HCT116 (cell line): ENCODE data around the gene NKTR. TPM values are rescaled to one million over a fixed set of nuclear protein-coding genes. Genes with fewer than 3 reads are reported as not detected.
A peak's percentile ranks its signal among the peaks of the same experiment; 100 is the strongest.

Experiments
- ATAC-seq: fragments of 200-7000 bp; cut with Tn5 transposase; 2 replicates; pipeline ENCODE4 v1.9.1; 2020; ENCODE audit warnings: mild to moderate bottlenecking, moderate library complexity
- BruUV-seq: library from RNA; stranded (reverse); fragments of 400-500 nt; replicated peaks from 2 replicates; lab custom pipeline; 2021; lab: Mats Ljungman, UMichigan
- CTCF ChIA-PET: fragments of 300-600 bp; sonication (Branson Sonifier 250); formaldehyde crosslinking; loops from one replicate; lab custom pipeline; 2021; ENCODE audit warnings: antibody characterized with exemption; lab: Charles Lee
- POLR2A ChIA-PET: fragments of 300-600, 350-600 bp; sonication (Branson Sonifier 250); formaldehyde crosslinking; loops from one replicate; lab custom pipeline; 2021; ENCODE audit warnings: antibody characterized with exemption; lab: Charles Lee
- RAD21 ChIA-PET, 2 experiments: fragments of 300-600 bp; sonication (Branson Sonifier 250); formaldehyde crosslinking; loops; one replicate each; lab custom pipeline; 2023; ENCODE audit warnings: low total read pairs in 2 of 2; ENCODE audit not compliant: uncharacterized antibody in 2 of 2, unreplicated experiment in 2 of 2, low non-redundant PET in 1 of 2; lab: Charles Lee
- DNase-seq: peaks from one replicate; pipeline ENCODE4 v3.0.0-alpha.2; 2010; ENCODE audit warnings: low read depth, low spot score
- H2AFZ ChIP-seq: fragments of 200-600 bp; shearing (Covaris generic), sonication (generic); 2 replicates; pipeline ENCODE4 v1.6.1; 2017; ENCODE audit warnings: low read depth, mixed run types, mixed read lengths, antibody characterized with exemption, low read length; ENCODE audit not compliant: poor library complexity, severe bottlenecking
- H3K27ac ChIP-seq: 2 replicates; pipeline ENCODE4 v1.5.1; 2012; ENCODE audit warnings: low read depth, low read length
- H3K27me3 ChIP-seq: fragments of 200-600 bp; sonication (generic); 2 replicates; pipeline ENCODE4 v1.6.1; 2016; ENCODE audit warnings: mixed run types, low read length, mixed read lengths; ENCODE audit not compliant: insufficient read depth
- H3K36me3 ChIP-seq, 2 experiments: fragments of 200-500 bp in 1 of 2; fragments of 200-600 bp in 1 of 2; sonication (Bioruptor generic) in 1 of 2; sonication (generic) in 1 of 2; 2 replicates each; pipeline versions ENCODE4 v1.5.1 to v1.6.1; 2014 to 2016; ENCODE audit warnings: low read length in 2 of 2, inconsistent platforms in 1 of 2, mixed read lengths in 1 of 2, mixed run types in 1 of 2; ENCODE audit not compliant: insufficient read depth in 2 of 2, control insufficient read depth in 1 of 2
- H3K4me1 ChIP-seq, 2 experiments: fragments of 200-600 bp in 1 of 2; sonication (generic) in 1 of 2; 2 replicates each; pipeline versions ENCODE4 v1.5.1 to v1.6.1; 2012 to 2017; ENCODE audit warnings: low read length in 2 of 2, inconsistent platforms in 1 of 2, mild to moderate bottlenecking in 1 of 2, mixed read lengths in 1 of 2, mixed run types in 1 of 2, moderate library complexity in 1 of 2; ENCODE audit not compliant: insufficient read depth in 2 of 2, control insufficient read depth in 1 of 2
- H3K4me2 ChIP-seq: fragments of 200-600 bp; sonication (generic); 2 replicates; pipeline ENCODE4 v1.6.1; 2017; ENCODE audit warnings: mixed run types, low read length, mixed read lengths
- H3K4me3 ChIP-seq, 2 experiments: fragments of 200-600 bp in 1 of 2; sonication (generic) in 1 of 2; replicated peaks in 1 of 2; 2 replicates each; pipeline ENCODE4 v1.5.1; 2011 to 2016; ENCODE audit warnings: low read length in 2 of 2, control low read depth in 1 of 2, low read depth in 1 of 2, mild to moderate bottlenecking in 1 of 2, mixed read lengths in 1 of 2, mixed run types in 1 of 2
- H3K79me2 ChIP-seq: fragments of 200-600 bp; sonication (generic); 2 replicates; pipeline ENCODE4 v1.6.1; 2017; ENCODE audit warnings: mild to moderate bottlenecking, mixed run types, low read length, moderate library complexity, mixed read lengths; ENCODE audit not compliant: insufficient read depth
- H3K9ac ChIP-seq: fragments of 200-600 bp; sonication (generic); 2 replicates; pipeline ENCODE4 v1.6.1; 2016; ENCODE audit warnings: low read length, mixed read lengths
- H3K9me2 ChIP-seq: fragments of 200-600 bp; sonication (generic), shearing (Covaris generic); 2 replicates; pipeline ENCODE4 v1.6.1; 2017; ENCODE audit warnings: mixed run types, mild to moderate bottlenecking, moderate library complexity; ENCODE audit not compliant: insufficient read depth
- H3K9me3 ChIP-seq, 2 experiments: fragments of 200-500 bp in 1 of 2; fragments of 200-600 bp in 1 of 2; sonication (Bioruptor generic) in 1 of 2; sonication (generic) in 1 of 2; 2 replicates each; pipeline ENCODE4 v1.6.1; 2014 to 2017; ENCODE audit warnings: low read length in 2 of 2, mixed read lengths in 2 of 2, inconsistent platforms in 1 of 2, low read depth in 1 of 2, mild to moderate bottlenecking in 1 of 2, mixed run types in 1 of 2, moderate library complexity in 1 of 2; ENCODE audit not compliant: control insufficient read depth in 1 of 2, insufficient read depth in 1 of 2
- H4K20me1 ChIP-seq: fragments of 200-600 bp; sonication (generic), shearing (Covaris generic); 2 replicates; pipeline ENCODE4 v1.6.1; 2017; ENCODE audit warnings: mixed run types, mild to moderate bottlenecking, moderate library complexity; ENCODE audit not compliant: insufficient read depth
- CEBPB ChIP-seq: IDR thresholded peaks from 2 replicates; pipeline ENCODE4 v1.6.1; 2012; ENCODE audit warnings: low read depth
- CTCF ChIP-seq, 3 experiments: fragments of 200-600 bp in 1 of 3; sonication (generic) in 1 of 3; IDR thresholded peaks in 2 of 3; conservative IDR thresholded peaks in 1 of 3; 2 replicates each; pipeline ENCODE4 v1.5.1; 2012 to 2017; ENCODE audit warnings: low read depth in 2 of 3, low read length in 2 of 3, antibody characterized with exemption in 1 of 3, borderline replicate concordance in 1 of 3, control low read depth in 1 of 3, mild to moderate bottlenecking in 1 of 3, mixed read lengths in 1 of 3, mixed run types in 1 of 3, moderate library complexity in 1 of 3; ENCODE audit not compliant: insufficient read depth in 1 of 3
- FOSL1 ChIP-seq: IDR thresholded peaks from 2 replicates; pipeline ENCODE4 v1.6.1; 2012; ENCODE audit warnings: low read depth
- JUND ChIP-seq: IDR thresholded peaks from 2 replicates; pipeline ENCODE4 v1.6.1; 2012
- MAX ChIP-seq: IDR thresholded peaks from 2 replicates; pipeline ENCODE4 v1.6.1; 2012
- RAD21 ChIP-seq: IDR thresholded peaks from 2 replicates; pipeline ENCODE4 v1.6.1; 2012; ENCODE audit warnings: low read depth, mild to moderate bottlenecking
- YY1 ChIP-seq: IDR thresholded peaks from 2 replicates; pipeline ENCODE4 v1.6.1; 2011; ENCODE audit warnings: low read length, low read depth, moderate library complexity, mild to moderate bottlenecking; ENCODE audit not compliant: insufficient replicate concordance; ENCODE audit errors: extremely low read depth
- intact Hi-C: fragments of 100-400 bp; cut with micrococcal nuclease; formaldehyde crosslinking; loops from 2 replicates; pipeline ENCODE4 v1.10.0; 2022
- total RNA-seq: library from RNA; stranded (reverse); gene quantifications from one replicate; pipeline ENCODE4 v1.2.1, GENCODE V29; 2021; ENCODE audit not compliant: unreplicated experiment

Gene NKTR
- total RNA-seq, 1 experiment from 2014 or later: 59.7 TPM

- Histone ChIP-seq H4K20me1 (no peaks in the 10 kb centered on the region), H3K9ac (peak overlapping the region; percentile 89), H3K4me1 (peaks cover 7 to 30% of the 10 kb centered on the region in 2 experiments; a peak in 3 of 4 replicates), H3K79me2 (peaks cover 63% of the 10 kb centered on the region), H3K4me2 (peak overlapping the region; percentile 89), H3K36me3 (no peaks in the 10 kb centered on the region), H3K9me3 (no peaks in the 10 kb centered on the region), H3K27me3 (no peaks in the 10 kb centered on the region), H3K9me2 (no peaks in the 10 kb centered on the region), H3K27ac (peak overlapping the region; percentile 81; the same call in 1 of the 2 replicates), H2AFZ (no peak overlapping the region), H3K4me3 (peak overlapping the region; percentile 75 to 85)
- POLR2A ChIA-PET: interaction anchor here (1.2 kb wide), 1 partner anchor 9 kb away, joined by 3 read pairs; no protein-coding TSS in a partner anchor
- RAD21 ChIA-PET: no interaction called here
- intact Hi-C loops: loop anchor here (5.0 kb wide), 1 partner anchor 50 kb away; the partner anchor contains the start of gene ZBTB47
- TSS peak; percentile 53 for BruUV-seq
- DNase-seq: no peak
- CTCF ChIA-PET: interaction anchor here (1.3 kb wide), 1 partner anchor 24 kb away, joined by 3 read pairs; no protein-coding TSS in a partner anchor
- ATAC-seq: no peak
- TF ChIP-seq CTCF (IDR thresholded peaks at IDR 0.05 in 2 of 3, conservative IDR thresholded peaks at IDR 0.05 in 1 of 3; ENCODE audit: borderline replicate concordance in 1 of 3, insufficient read depth in 1 of 3, low read depth in 2 of 3, low read length in 2 of 3) (0 out of 6 replicates have a peak, but pooled peaks of 1 of the 3 experiments have one; percentile 19), CEBPB (0 out of 2 replicates have a peak, but pooled peaks have one; percentile 19), MAX (no peak), JUND (no peak), YY1 (no peak), RAD21 (peak; percentile 26; the same call in 1 of the 2 replicates), FOSL1 (no peak)
Measured at GRCh38 chr3:42601896-42602581, 1.6 kb downstream of the NKTR start.
